HG03354 (cell line): ENCODE results near the gene POPDC3.

Experiments used
- ATAC-seq: cut with Tn5 transposase; IDR thresholded peaks from one replicate; pipeline ENCODE4 v1.9.1; 2021; ENCODE audit warnings: mild to moderate bottlenecking; ENCODE audit not compliant: unreplicated experiment, poor library complexity, severe bottlenecking

POPDC3 gene

GRCh38 chr6:105109955-105110895, 69.6 kb downstream of the POPDC3 start:
- ATAC-seq: no peak

GRCh38 chr6:105108631-105109262, 71.1 kb downstream of the POPDC3 start:
- no peak for ATAC-seq
